ENCODE measurements around the gene RP2. TPM values are rescaled to one million over a fixed set of nuclear protein-coding genes. Genes with fewer than 3 reads are reported as not detected.

RP2 gene
- total RNA-seq, 2 donors from 2014 or later: 6.0 to 7.6 TPM

Other genes starting within 250 kb of the RP2 start
- gene SLC9A7, start 77.9 kb upstream of the RP2 start, total RNA-seq: 10 to 100 TPM; 16.5 to 36.5 TPM
- gene JADE3, start 75.4 kb downstream of the RP2 start, total RNA-seq: 10 to 100 TPM in 1 of 2 donors, 1 to 10 TPM in 1; 6.8 to 17.2 TPM
- gene RGN, start 241.4 kb downstream of the RP2 start, total RNA-seq: 10 to 100 TPM in 1 of 2 donors, 1 to 10 TPM in 1; 3.6 to 10.5 TPM